Measurements from ENCODE around the gene S1PR5. TPM values are rescaled to one million over a fixed set of nuclear protein-coding genes. Genes with fewer than 3 reads are reported as not detected.
A peak's percentile ranks its signal among the peaks of the same experiment; 100 is the strongest.
"Not testable (repeated sequence)": the region's sequence is repeated elsewhere in the genome, so short reads cannot be mapped to it uniquely, and the experiment has no call there.

S1PR5 gene
- total RNA-seq, 1 donor from 2014 or later: not detected

- H3K4me3 ChIP-seq (ENCODE audit: low read depth, low read length): peak overlapping the region; percentile 73
- DNase-seq (ENCODE audit: low read depth): no peak
- no peak for TF ChIP-seq CTCF (conservative IDR thresholded peaks at IDR 0.05; ENCODE audit: low read depth, low read length)
Observed at GRCh38 chr19:10544753-10545251, 27.6 kb upstream of the S1PR5 start.

GRCh38 chr19:10544242-10544752, 27.1 kb upstream of the S1PR5 start:
- TF ChIP-seq CTCF (conservative IDR thresholded peaks at IDR 0.05; ENCODE audit: low read depth, low read length): no peak
- no peak for DNase-seq (ENCODE audit: low read depth)
- peak overlapping the region; percentile 73 for H3K4me3 ChIP-seq (ENCODE audit: low read depth, low read length)

GRCh38 chr19:10543420-10544241, 26.4 kb upstream of the S1PR5 start, which contains the start of gene ATG4D:
Gene ATG4D, plus strand, starts transcription at chr19:10543904. Its CDS starts 187 bp downstream, at chr19:10544091.
- no peak for DNase-seq (ENCODE audit: low read depth)
- peak within 1 kb of the TSS; percentile 73 for H3K4me3 ChIP-seq (ENCODE audit: low read depth, low read length)
- no peak for TF ChIP-seq CTCF (conservative IDR thresholded peaks at IDR 0.05; ENCODE audit: low read depth, low read length)

- no peak for TF ChIP-seq CTCF (conservative IDR thresholded peaks at IDR 0.05; ENCODE audit: low read depth, low read length)
- peak overlapping the region; percentile 73 for H3K4me3 ChIP-seq (ENCODE audit: low read depth, low read length)
- DNase-seq (ENCODE audit: low read depth): no peak
Observed at GRCh38 chr19:10543059-10543419, 25.8 kb upstream of the S1PR5 start.

- H3K4me3 ChIP-seq (ENCODE audit: low read depth, low read length); DNase-seq (ENCODE audit: low read depth): not testable (repeated sequence)
Observed at GRCh38 chr19:10539016-10539415, 21.8 kb upstream of the S1PR5 start.

- DNase-seq (ENCODE audit: low read depth): no peak
- no peak for TF ChIP-seq CTCF (conservative IDR thresholded peaks at IDR 0.05; ENCODE audit: low read depth, low read length)
Observed at GRCh38 chr19:10538204-10538983, 21.1 kb upstream of the S1PR5 start.

GRCh38 chr19:10537668-10538067, 20.4 kb upstream of the S1PR5 start:
- DNase-seq (ENCODE audit: low read depth): no peak
- no peak overlapping the region for H3K4me3 ChIP-seq (ENCODE audit: low read depth, low read length)
- no peak for TF ChIP-seq CTCF (conservative IDR thresholded peaks at IDR 0.05; ENCODE audit: low read depth, low read length)

More at GRCh38 chr19:10538204-10538983, 21.1 kb upstream of the S1PR5 start:
- H3K4me3 ChIP-seq (ENCODE audit: low read depth, low read length): no peak overlapping the region
